Measurements from ENCODE around the gene LGR6.

GRCh38 chr1:202251424-202252256 is 58.0 kb downstream of the LGR6 start:
- TF ChIP-seq, protein P1, sequence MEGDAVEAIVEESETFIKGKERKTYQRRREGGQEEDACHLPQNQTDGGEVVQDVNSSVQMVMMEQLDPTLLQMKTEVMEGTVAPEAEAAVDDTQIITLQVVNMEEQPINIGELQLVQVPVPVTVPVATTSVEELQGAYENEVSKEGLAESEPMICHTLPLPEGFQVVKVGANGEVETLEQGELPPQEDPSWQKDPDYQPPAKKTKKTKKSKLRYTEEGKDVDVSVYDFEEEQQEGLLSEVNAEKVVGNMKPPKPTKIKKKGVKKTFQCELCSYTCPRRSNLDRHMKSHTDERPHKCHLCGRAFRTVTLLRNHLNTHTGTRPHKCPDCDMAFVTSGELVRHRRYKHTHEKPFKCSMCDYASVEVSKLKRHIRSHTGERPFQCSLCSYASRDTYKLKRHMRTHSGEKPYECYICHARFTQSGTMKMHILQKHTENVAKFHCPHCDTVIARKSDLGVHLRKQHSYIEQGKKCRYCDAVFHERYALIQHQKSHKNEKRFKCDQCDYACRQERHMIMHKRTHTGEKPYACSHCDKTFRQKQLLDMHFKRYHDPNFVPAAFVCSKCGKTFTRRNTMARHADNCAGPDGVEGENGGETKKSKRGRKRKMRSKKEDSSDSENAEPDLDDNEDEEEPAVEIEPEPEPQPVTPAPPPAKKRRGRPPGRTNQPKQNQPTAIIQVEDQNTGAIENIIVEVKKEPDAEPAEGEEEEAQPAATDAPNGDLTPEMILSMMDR (IDR thresholded peaks at IDR 0.05; ENCODE audit: low read depth, low read length) = no peak
- TF ChIP-seq POLR2A (IDR thresholded peaks at IDR 0.05; ENCODE audit: extremely low read depth, insufficient read length) = no peak
- TF ChIP-seq, protein P2, sequence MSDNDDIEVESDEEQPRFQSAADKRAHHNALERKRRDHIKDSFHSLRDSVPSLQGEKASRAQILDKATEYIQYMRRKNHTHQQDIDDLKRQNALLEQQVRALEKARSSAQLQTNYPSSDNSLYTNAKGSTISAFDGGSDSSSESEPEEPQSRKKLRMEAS (IDR thresholded peaks at IDR 0.05; ENCODE audit: low read depth, low read length) = no peak
- TF ChIP-seq MYC (IDR thresholded peaks at IDR 0.05; ENCODE audit: low read depth, low read length) = no peak

Measured in NB4 (cell line).